Endothelial cell of umbilical vein (primary cell): Measurements from ENCODE around the gene TMEM14A. TPM values are rescaled to one million over a fixed set of nuclear protein-coding genes. Genes with fewer than 3 reads are reported as not detected.

Experiments used
- BruUV-seq: library from RNA; stranded (reverse); fragments of 400-500 nt; replicated peaks from 2 replicates; lab custom pipeline; 2021; lab: Mats Ljungman, UMichigan
- CTCF ChIA-PET: fragments of 300-600, 350-600 bp; sonication (Branson Sonifier 250); formaldehyde crosslinking; loops from one replicate; lab custom pipeline; 2021; ENCODE audit warnings: antibody characterized with exemption, inconsistent platforms; lab: Charles Lee
- POLR2A ChIA-PET: fragments of 300-600, 350-600 bp; sonication (Branson Sonifier 250); formaldehyde crosslinking; loops from one replicate; lab custom pipeline; 2021; ENCODE audit warnings: antibody characterized with exemption, inconsistent platforms; lab: Charles Lee
- DNase-seq: peaks from one replicate; pipeline ENCODE4 v3.0.0-alpha.2; 2011; ENCODE audit warnings: low read depth, low spot score
- FAIRE-seq: peaks from 2 replicates; lab custom pipeline; 2011; peaks lifted over from hg19 to GRCh38; lab: Jason Lieb, UNC
- H2AFZ ChIP-seq: 2 replicates; pipeline ENCODE4 v1.6.0; 2012; ENCODE audit warnings: low read depth, low read length, control low read depth, inconsistent platforms
- H3K27ac ChIP-seq: 2 replicates; pipeline ENCODE4 v1.5.1; 2011; ENCODE audit warnings: low read depth, mild to moderate bottlenecking, control low read depth, low read length, moderate library complexity; ENCODE audit not compliant: insufficient read depth
- H3K27me3 ChIP-seq, 2 experiments: 2 replicates each; pipeline versions ENCODE4 v1.6.0 to v1.6.1; 2011; ENCODE audit warnings: low read length in 2 of 2, mixed read lengths in 1 of 2; ENCODE audit not compliant: control insufficient read depth in 2 of 2, insufficient read depth in 2 of 2
- H3K36me3 ChIP-seq, 2 experiments: 2 replicates in 1 of 2; 3 replicates in 1 of 2; pipeline ENCODE4 v1.5.1; 2011; ENCODE audit warnings: low read length in 2 of 2, mild to moderate bottlenecking in 1 of 2, moderate library complexity in 1 of 2; ENCODE audit not compliant: control insufficient read depth in 2 of 2, insufficient read depth in 2 of 2; ENCODE audit errors: extremely low read depth in 1 of 2
- H3K4me1 ChIP-seq: 3 replicates; pipeline ENCODE4 v1.5.1; 2011; ENCODE audit warnings: mild to moderate bottlenecking, low read length; ENCODE audit not compliant: control insufficient read depth, insufficient read depth; ENCODE audit errors: extremely low read depth
- H3K4me2 ChIP-seq: 2 replicates; pipeline ENCODE4 v1.6.1; 2011; ENCODE audit warnings: low read length, control low read depth, mixed read lengths; ENCODE audit not compliant: insufficient read depth
- H3K4me3 ChIP-seq, 3 experiments: fragments of 200-600 bp in 1 of 3; sonication (generic), shearing (Covaris generic) in 1 of 3; replicated peaks in 1 of 3; 2 replicates each; pipeline ENCODE4 v1.5.1; 2011 to 2016; ENCODE audit warnings: control low read depth in 3 of 3, low read length in 3 of 3, mild to moderate bottlenecking in 2 of 3, inconsistent platforms in 1 of 3, low read depth in 1 of 3, moderate library complexity in 1 of 3; ENCODE audit not compliant: insufficient read depth in 1 of 3
- H3K79me2 ChIP-seq: 2 replicates; pipeline ENCODE4 v1.6.0; 2012; ENCODE audit warnings: low read length, inconsistent platforms; ENCODE audit not compliant: control insufficient read depth, insufficient read depth
- H3K9ac ChIP-seq: replicated peaks from 2 replicates; pipeline ENCODE3; 2011; ENCODE audit warnings: low read length, control low read depth; ENCODE audit not compliant: insufficient read depth; ENCODE audit errors: extremely low read depth
- H3K9me1 ChIP-seq: replicated peaks from 3 replicates; pipeline ENCODE4 v1.6.0; 2011; ENCODE audit warnings: mild to moderate bottlenecking, low read length; ENCODE audit not compliant: control insufficient read depth, insufficient read depth; ENCODE audit errors: extremely low read depth
- H3K9me3 ChIP-seq: replicated peaks from 2 replicates; pipeline ENCODE4 v1.5.1; 2012; ENCODE audit warnings: low read length, inconsistent platforms; ENCODE audit not compliant: control insufficient read depth, insufficient read depth
- H4K20me1 ChIP-seq: replicated peaks from 2 replicates; pipeline ENCODE3; 2011; ENCODE audit warnings: mild to moderate bottlenecking, low read length; ENCODE audit not compliant: control insufficient read depth, insufficient read depth; ENCODE audit errors: extremely low read depth
- CTCF ChIP-seq, 2 donors: IDR thresholded peaks; 1 replicate in 1 of 2; 2 replicates in 1 of 2; pipeline ENCODE4 v1.5.1; 2011; ENCODE audit warnings: low read length in 2 of 2, mild to moderate bottlenecking in 2 of 2, moderate library complexity in 2 of 2, control low read depth in 1 of 2, inconsistent platforms in 1 of 2, low read depth in 1 of 2; ENCODE audit not compliant: insufficient read depth in 1 of 2; ENCODE audit errors: extremely low read depth in 1 of 2
- EZH2 ChIP-seq: IDR thresholded peaks from 2 replicates; pipeline ENCODE4 v1.6.1; 2012; ENCODE audit warnings: borderline replicate concordance, low read depth, mild to moderate bottlenecking, moderate library complexity, low read length, inconsistent platforms; ENCODE audit not compliant: severe bottlenecking
- FOS ChIP-seq: IDR thresholded peaks from 2 replicates; pipeline ENCODE4 v1.6.1; 2011; ENCODE audit warnings: mild to moderate bottlenecking, low read length, moderate library complexity, borderline replicate concordance; ENCODE audit not compliant: insufficient read depth
- GATA2 ChIP-seq: IDR thresholded peaks from 2 replicates; pipeline ENCODE4 v1.7.0; 2011; ENCODE audit warnings: low read depth, mild to moderate bottlenecking, moderate library complexity, mixed read lengths, low read length; ENCODE audit not compliant: insufficient read length, insufficient read depth
- JUN ChIP-seq: IDR thresholded peaks from 2 replicates; pipeline ENCODE4 v1.6.1; 2011; ENCODE audit warnings: borderline replicate concordance, low read depth; ENCODE audit not compliant: insufficient read length, insufficient read depth
- MAX ChIP-seq: IDR thresholded peaks from 2 replicates; pipeline ENCODE4 v1.6.1; 2011; ENCODE audit not compliant: insufficient read depth, insufficient read length
- MYC ChIP-seq: IDR thresholded peaks from one replicate; pipeline ENCODE4 v1.6.1; 2011; ENCODE audit warnings: mild to moderate bottlenecking, low read depth, low read length
- POLR2A ChIP-seq: IDR thresholded peaks from 2 replicates; pipeline ENCODE4 v1.6.1; 2012; ENCODE audit warnings: low read depth, mild to moderate bottlenecking, control low read depth, low read length
- POLR2AphosphoS5 ChIP-seq: IDR thresholded peaks from 2 replicates; pipeline ENCODE4 v1.6.1; 2012; ENCODE audit warnings: low read depth, mild to moderate bottlenecking, control low read depth, low read length, moderate library complexity; ENCODE audit not compliant: insufficient read depth
- dilution Hi-C: fragments of 300-500 bp; cut with MboI; formaldehyde crosslinking; loops from one replicate; pipeline ENCODE4 v1.15.0; 2019; ENCODE audit warnings: low sequenced_read_pairs; ENCODE audit not compliant: extremely low pct_ligation_motif_present
- intact Hi-C: fragments of 100-400 bp; cut with micrococcal nuclease; formaldehyde crosslinking; loops from one replicate; pipeline ENCODE4 v1.10.0; 2022
- polyA plus RNA-seq, 4 experiments: library from polyadenylated mRNA; depleted of rRNA in 3 of 4; stranded (reverse) in 3 of 4; unstranded in 1 of 4; fragments of >200 nt; gene quantifications; 2 replicates each; pipeline versions ENCODE4 v1.2.1 to v1.2.3, GENCODE V29; 2011 to 2012; ENCODE audit warnings: missing spikeins in 1 of 4
- total RNA-seq: library from RNA; stranded (reverse); gene quantifications from 2 replicates; pipeline ENCODE4 v1.2.3, GENCODE V29; 2021

Gene TMEM14A
- total and polyA plus RNA-seq, 2 donors (not counting 3 experiments of a cell fraction or from before 2014, with no cell fraction given), result 19.5 to 33.7 TPM

GRCh38 chr6:52666523-52666922, 4.4 kb upstream of the TMEM14A start:
- H3K4me1 ChIP-seq, result peaks cover 22% of the 10 kb centered on the region
- H3K27ac ChIP-seq, result no peak overlapping the region
- no peaks in the 10 kb centered on the region for H4K20me1 ChIP-seq
- ChIA-PET CTCF (no interaction called here), POLR2A (no interaction called here)
- DNase-seq, result no peak
- no peaks in the 10 kb centered on the region for H3K9me3 ChIP-seq
- dilution Hi-C loops (loop anchor here (10.0 to 25.0 kb wide), 2 partner anchors 279 to 402 kb away; no protein-coding TSS in a partner anchor), intact Hi-C loops (no loop called here)
- H3K4me3 ChIP-seq, result no peak overlapping the region
- TF ChIP-seq POLR2AphosphoS5 (no peak), CTCF (IDR thresholded peaks at IDR 0.05; ENCODE audit: extremely low read depth in 1 of 2, insufficient read depth in 1 of 2, low read depth in 1 of 2, low read length in 2 of 2) (no peak)
- peaks cover 14% of the 10 kb centered on the region for H3K79me2 ChIP-seq
- no peaks in the 10 kb centered on the region for H3K9me1 ChIP-seq
- no peaks in the 10 kb centered on the region for H3K36me3 ChIP-seq
- H3K27me3 ChIP-seq, result no peaks in the 10 kb centered on the region
- H3K9ac ChIP-seq, result no peak overlapping the region
- no peak for FAIRE-seq
- no peak overlapping the region for H3K4me2 ChIP-seq
- H2AFZ ChIP-seq, result no peak overlapping the region
- BruUV-seq, result no TSS peak

GRCh38 chr6:52667572-52667971, 3.3 kb upstream of the TMEM14A start:
- CTCF ChIA-PET, result interaction anchor here (1.0 to 1.2 kb wide), 2 partner anchors 260 to 268 kb away, joined by 3 to 8 read pairs; no protein-coding TSS in a partner anchor
- peaks cover 14% of the 10 kb centered on the region for H3K79me2 ChIP-seq
- BruUV-seq, result no TSS peak
- H3K9me1 ChIP-seq, result no peaks in the 10 kb centered on the region
- H2AFZ ChIP-seq, result no peak overlapping the region
- TF ChIP-seq GATA2 (no peak), FOS (no peak), EZH2 (no peak), CTCF (IDR thresholded peaks at IDR 0.05; ENCODE audit: extremely low read depth in 1 of 2, insufficient read depth in 1 of 2, low read depth in 1 of 2, low read length in 2 of 2) (no peak), MAX (no peak), POLR2AphosphoS5 (no peak), POLR2A (no peak), MYC (no peak), JUN (no peak)
- H4K20me1 ChIP-seq, result no peaks in the 10 kb centered on the region
- FAIRE-seq (no peak), DNase-seq (no peak)
- no peak overlapping the region for H3K4me3 ChIP-seq
- intact Hi-C loops, result no loop called here
- peaks cover 23% of the 10 kb centered on the region for H3K4me1 ChIP-seq
- no peaks in the 10 kb centered on the region for H3K36me3 ChIP-seq
- no peaks in the 10 kb centered on the region for H3K27me3 ChIP-seq
- POLR2A ChIA-PET, result no interaction called here
- no peak overlapping the region for H3K4me2 ChIP-seq
- no peak overlapping the region for H3K27ac ChIP-seq
- H3K9ac ChIP-seq, result no peak overlapping the region
- H3K9me3 ChIP-seq, result no peaks in the 10 kb centered on the region
- dilution Hi-C loops, result loop anchor here (10.0 to 25.0 kb wide), 2 partner anchors 280 to 403 kb away; no protein-coding TSS in a partner anchor
